Stomach (tissue), 9 donors: ENCODE data around the gene TALDO1. TPM values are rescaled to one million over a fixed set of nuclear protein-coding genes. Genes with fewer than 3 reads are reported as not detected.

Experiments
- DNase-seq, 2 donors: peaks; one replicate each; pipeline versions ENCODE4 v3.0.0 to v3.0.0-alpha.2; 2013 to 2019
- H3K27ac ChIP-seq, 5 donors: fragments of 200-600 bp in 4 of 5; sonication (generic) in 4 of 5; one replicate each; pipeline ENCODE4 v1.5.1; 2013 to 2019; ENCODE audit warnings: mild to moderate bottlenecking in 1 of 5, moderate library complexity in 1 of 5
- H3K27me3 ChIP-seq, 3 donors: fragments of 200-600 bp; sonication (generic); one replicate each; pipeline ENCODE4 v1.5.1; 2017 to 2019; ENCODE audit warnings: mixed run types in 1 of 3
- H3K36me3 ChIP-seq, 4 donors: fragments of 200-600 bp; sonication (generic); 1 replicate in 3 of 4; 2 replicates in 1 of 4; pipeline ENCODE4 v1.5.1; 2016 to 2019
- H3K4me1 ChIP-seq, 4 donors: fragments of 200-600 bp; sonication (generic); one replicate each; pipeline ENCODE4 v1.5.1; 2016 to 2019
- H3K4me3 ChIP-seq, 4 donors: fragments of 200-600 bp; sonication (generic) in 3 of 4; one replicate each; pipeline ENCODE4 v1.5.1; 2016 to 2019; ENCODE audit warnings: mild to moderate bottlenecking in 1 of 4
- H3K9me3 ChIP-seq, 4 donors: fragments of 200-600 bp; sonication (generic); one replicate each; pipeline ENCODE4 v1.5.1; 2016 to 2019
- EP300 ChIP-seq: sonication (generic); formaldehyde crosslinking; IDR thresholded peaks from one replicate; pipeline ENCODE4 v1.6.1; 2017; ENCODE audit warnings: antibody characterized with exemption
- POLR2A ChIP-seq, 4 donors: fragments of 450-650 bp; IDR thresholded peaks; one replicate each; pipeline ENCODE4 v1.6.1; 2016; ENCODE audit warnings: antibody characterized with exemption in 4 of 4, control low read depth in 2 of 4, mild to moderate bottlenecking in 1 of 4, moderate library complexity in 1 of 4
- POLR2AphosphoS5 ChIP-seq, 3 donors: sonication (generic); formaldehyde crosslinking; IDR thresholded peaks; one replicate each; pipeline ENCODE4 v1.6.1; 2016; ENCODE audit warnings: antibody characterized with exemption in 3 of 3
- WGBS, 5 donors: extraction: QIAGEN DNeasy Blood & Tissue Kit in 3 of 5; methylation state at CpG; one replicate each; pipeline versions ENCODE4 v1.1.5 to v1.1.7; 2013 to 2018; 5-methylcytosine and 5-hydroxymethylcytosine counted together
- intact Hi-C: fragments of 100-400 bp; cut with DNase I; formaldehyde crosslinking; loops from one replicate; pipeline ENCODE4 v1.15.1; 2023; ENCODE audit warnings: low total_unique reads
- polyA plus RNA-seq, 3 donors: library from polyadenylated mRNA; stranded (reverse); fragments of 200-250 nt; gene quantifications; one replicate each; pipeline ENCODE4 v1.2.3, GENCODE V29; 2013
- total RNA-seq, 5 donors: library from RNA; depleted of rRNA; stranded (reverse); fragments of >200 nt; gene quantifications; one replicate each; pipeline versions ENCODE4 v1.1.0 to v1.2.3, GENCODE V29; 2014 to 2016
- TF ChIP-seq, protein P1 (sequence below), 7 experiments: fragments of 450-650 bp in 4 of 7; fragments of 200-600 bp in 3 of 7; sonication (generic) in 3 of 7; IDR thresholded peaks; one replicate each; pipeline ENCODE4 v1.5.1; 2016 to 2019; ENCODE audit warnings: antibody characterized with exemption in 7 of 7, control low read depth in 2 of 7, mild to moderate bottlenecking in 1 of 7
- donor health status: healthy with polysubstance abuse.
- donor health status: Bipolar disorder and iron deficiency.
- donor health status: healthy.

Gene TALDO1
- total and polyA plus RNA-seq, 8 donors = 85.9 to 258 (median 180) TPM

DNA sequence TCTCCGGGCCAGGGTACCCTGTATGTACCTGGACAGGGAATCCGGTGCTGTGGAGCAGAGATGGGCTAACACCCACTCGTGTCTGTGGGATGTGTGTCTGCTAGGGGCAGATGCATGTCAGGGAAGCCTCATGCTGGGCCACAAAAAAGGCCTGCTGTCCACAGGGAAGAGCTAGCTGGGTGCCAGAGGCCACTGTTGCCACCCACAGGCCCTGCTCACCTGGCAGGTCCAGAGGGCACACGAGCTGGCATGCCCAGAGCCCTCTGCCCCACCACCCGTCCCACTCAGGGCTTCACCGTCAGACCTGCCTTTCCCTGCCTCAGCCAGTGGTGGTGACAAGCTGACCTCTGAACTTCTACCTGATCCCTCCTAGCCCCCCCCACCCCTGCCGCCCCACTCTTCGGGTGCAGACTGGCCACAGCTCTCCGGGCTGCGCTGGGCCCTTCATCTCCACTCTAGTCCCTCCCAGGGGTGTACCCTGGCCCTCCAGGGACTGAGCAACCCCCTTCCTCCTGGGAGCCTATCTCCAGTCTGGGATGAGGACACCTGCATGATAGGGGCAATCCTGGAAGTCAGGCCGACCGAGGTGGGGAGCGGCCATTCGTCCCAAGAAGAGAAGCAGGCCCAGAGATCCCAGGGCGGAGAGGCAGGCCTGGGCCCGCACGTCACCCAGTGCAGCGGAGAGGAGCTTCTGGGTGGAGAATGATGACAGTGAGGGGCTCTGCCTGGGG, 49.5 kb downstream of the TALDO1 start:
- peak overlapping the region; percentile 66 to 96 (median 77) for H3K4me3 ChIP-seq
- H3K9me3 ChIP-seq = no peaks in the 10 kb centered on the region
- no peak for DNase-seq
- intact Hi-C loops = no loop called here
- WGBS, 5 donors = 11 to 26% (median 17%) methylated on average over 10 to 18 of the region's 18 CpGs
- H3K4me1 ChIP-seq = peaks cover 34 to 49% (median 39%) of the 10 kb centered on the region in 4 donors
- TF ChIP-seq POLR2AphosphoS5 (IDR thresholded peaks at IDR 0.05) (no peak), EP300 (no peak), POLR2A (IDR thresholded peaks at IDR 0.05) (no peak)
- TF ChIP-seq, protein P1, sequence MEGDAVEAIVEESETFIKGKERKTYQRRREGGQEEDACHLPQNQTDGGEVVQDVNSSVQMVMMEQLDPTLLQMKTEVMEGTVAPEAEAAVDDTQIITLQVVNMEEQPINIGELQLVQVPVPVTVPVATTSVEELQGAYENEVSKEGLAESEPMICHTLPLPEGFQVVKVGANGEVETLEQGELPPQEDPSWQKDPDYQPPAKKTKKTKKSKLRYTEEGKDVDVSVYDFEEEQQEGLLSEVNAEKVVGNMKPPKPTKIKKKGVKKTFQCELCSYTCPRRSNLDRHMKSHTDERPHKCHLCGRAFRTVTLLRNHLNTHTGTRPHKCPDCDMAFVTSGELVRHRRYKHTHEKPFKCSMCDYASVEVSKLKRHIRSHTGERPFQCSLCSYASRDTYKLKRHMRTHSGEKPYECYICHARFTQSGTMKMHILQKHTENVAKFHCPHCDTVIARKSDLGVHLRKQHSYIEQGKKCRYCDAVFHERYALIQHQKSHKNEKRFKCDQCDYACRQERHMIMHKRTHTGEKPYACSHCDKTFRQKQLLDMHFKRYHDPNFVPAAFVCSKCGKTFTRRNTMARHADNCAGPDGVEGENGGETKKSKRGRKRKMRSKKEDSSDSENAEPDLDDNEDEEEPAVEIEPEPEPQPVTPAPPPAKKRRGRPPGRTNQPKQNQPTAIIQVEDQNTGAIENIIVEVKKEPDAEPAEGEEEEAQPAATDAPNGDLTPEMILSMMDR (IDR thresholded peaks at IDR 0.05) = no peak
- peaks cover 23 to 59% (median 45%) of the 10 kb centered on the region in 4 donors for H3K36me3 ChIP-seq
- H3K27ac ChIP-seq = peak overlapping the region; percentile 86 to 92 (median 90)
- H3K27me3 ChIP-seq = no peaks in the 10 kb centered on the region

DNA sequence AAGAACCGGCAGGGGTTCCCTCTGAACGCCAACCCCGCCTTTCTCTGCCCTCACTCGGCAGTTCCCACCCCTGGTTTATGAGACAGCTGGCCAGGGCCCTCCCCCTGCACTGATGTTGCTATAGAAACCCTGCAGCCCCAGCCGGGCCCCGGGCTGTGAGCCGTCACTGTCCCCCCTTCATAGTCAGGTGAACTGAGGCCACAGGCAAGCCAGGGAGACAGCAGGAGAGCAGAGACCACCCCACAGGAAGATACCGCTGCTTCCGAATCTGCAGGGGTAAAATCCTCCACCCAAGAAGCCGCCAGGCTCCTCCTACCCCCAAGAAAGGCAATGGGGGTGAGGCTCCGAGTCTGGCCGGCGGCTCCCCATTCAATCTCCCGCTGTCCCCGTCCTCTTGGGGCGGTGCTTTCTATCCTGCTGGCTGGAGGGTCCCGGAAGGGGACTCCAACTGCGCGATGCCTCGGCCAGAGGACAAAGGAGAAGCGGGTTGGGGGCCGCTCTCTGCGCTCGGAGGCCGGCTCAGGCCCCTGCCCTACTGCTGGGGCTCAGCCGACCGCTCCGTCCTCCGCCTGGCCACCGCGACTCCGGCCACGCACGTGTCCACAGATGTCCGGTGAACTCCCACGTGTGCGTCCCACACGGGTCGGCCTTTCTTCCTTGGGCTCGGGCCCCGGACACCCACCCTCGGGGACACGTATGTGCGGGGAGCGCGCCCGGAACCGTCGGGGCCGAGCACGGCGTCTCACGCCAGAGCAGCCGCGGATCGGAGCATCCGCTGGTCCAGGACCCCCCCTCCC, 50.2 kb downstream of the TALDO1 start:
- Histone ChIP-seq H3K9me3 (no peaks in the 10 kb centered on the region), H3K4me3 (peak overlapping the region; percentile 66 to 96 (median 77)), H3K4me1 (peaks cover 34 to 49% (median 39%) of the 10 kb centered on the region in 4 donors), H3K36me3 (peaks cover 21 to 59% (median 45%) of the 10 kb centered on the region in 4 donors), H3K27ac (peak overlapping the region; percentile 86 to 92 (median 90)), H3K27me3 (no peaks in the 10 kb centered on the region)
- intact Hi-C loops = no loop called here
- peak; percentile 60 to 94 for DNase-seq
- TF ChIP-seq, protein P1 (IDR thresholded peaks at IDR 0.05) = no peak
- no peak for TF ChIP-seq POLR2A (IDR thresholded peaks at IDR 0.05)
- no peak for TF ChIP-seq EP300
- no peak for TF ChIP-seq POLR2AphosphoS5 (IDR thresholded peaks at IDR 0.05)
- 0 to 1% (median 1%) methylated on average over 10 to 57 of the region's 57 CpGs for WGBS, 5 donors

DNA sequence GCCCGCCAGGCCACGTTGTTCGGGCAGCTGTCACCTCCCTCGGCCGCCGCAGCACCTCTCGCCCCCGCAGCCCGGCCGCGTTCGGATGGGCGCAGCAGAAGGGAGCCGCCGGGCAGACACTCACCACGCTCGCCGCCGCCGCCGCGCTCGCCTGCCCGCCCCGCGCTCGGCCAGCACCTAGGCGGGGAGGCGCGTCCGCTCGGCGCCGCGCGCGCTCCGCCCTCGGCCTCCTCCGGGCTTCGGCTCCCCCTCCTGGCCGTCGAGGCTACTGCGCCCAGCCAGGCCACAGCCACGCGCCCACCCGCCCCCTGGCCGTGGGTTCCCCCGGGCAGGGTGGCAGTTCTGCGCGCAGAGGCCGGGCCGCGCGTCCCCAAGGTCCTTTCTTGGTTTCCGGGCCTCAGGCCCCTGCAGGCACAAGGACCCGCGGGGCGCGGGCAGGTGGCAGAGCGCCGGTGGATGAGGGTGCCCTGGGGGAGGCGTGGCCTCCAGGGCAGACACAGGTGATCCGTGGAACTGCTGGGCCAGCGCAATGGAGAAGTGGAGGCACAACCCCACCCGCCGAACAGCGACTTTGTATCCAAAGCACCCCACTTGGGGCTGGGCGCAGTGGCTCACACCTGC, 50.9 kb downstream of the TALDO1 start, which contains the start of gene SLC25A22:
Gene SLC25A22 (minus strand): TSS at position 189 of the 621 bp plus-strand sequence. CDS start 3,275 bp downstream, outside the sequence.
- Histone ChIP-seq H3K27ac (peak within 1 kb of the TSS; percentile 86 to 92 (median 90)), H3K36me3 (peaks cover 17 to 59% (median 44%) of the 10 kb centered on the region in 4 donors), H3K9me3 (no peaks in the 10 kb centered on the region), H3K4me3 (peak within 1 kb of the TSS; percentile 66 to 96 (median 77)), H3K4me1 (peaks cover 34 to 51% (median 42%) of the 10 kb centered on the region in 4 donors), H3K27me3 (no peaks in the 10 kb centered on the region)
- intact Hi-C loops = no loop called here
- TF ChIP-seq POLR2A (IDR thresholded peaks at IDR 0.05) (no peak), POLR2AphosphoS5 (IDR thresholded peaks at IDR 0.05) (peak in 1 of 3 donors; percentile 6), EP300 (no peak)
- TF ChIP-seq, protein P1 (IDR thresholded peaks at IDR 0.05) = peak in 5 of 7 experiments; percentile 61 to 96 (median 90)
- DNase-seq = peak; percentile 85 to 96
- WGBS, 5 donors = 1 to 12% (median 5%) methylated on average over 12 to 68 of the region's 69 CpGs; no CpG with 5 or more reads in 1 of the 5 donors
